ENCODE data around the gene SLC12A8. TPM values are rescaled to one million over a fixed set of nuclear protein-coding genes. Genes with fewer than 3 reads are reported as not detected.

Gene SLC12A8
- total and polyA plus RNA-seq, 2 experiments from 2014 or later: 3.4 to 7.8 TPM

- H3K4me1 ChIP-seq (ENCODE audit: insufficient read depth): peaks cover 11% of the 10 kb centered on the region; the same call in 1 of the 2 replicates
- no peak overlapping the region for H3K4me2 ChIP-seq (ENCODE audit: unreplicated experiment)
- 60 to 61% methylated on average over 4 of the region's 4 CpGs for WGBS, 2 experiments (ENCODE audit: low coverage in 1 of 2, low lambda C conversion rate in 2 of 2, missing lambda C conversion rate in 2 of 2)
- H3K27ac ChIP-seq: no peak overlapping the region
- no peaks in the 10 kb centered on the region for H4K20me1 ChIP-seq (ENCODE audit: insufficient read depth)
- H3F3A ChIP-seq (ENCODE audit: insufficient read depth): no peaks in the 10 kb centered on the region
- H2AFZ ChIP-seq: no peak overlapping the region
- H3K9me3 ChIP-seq (ENCODE audit: low read depth): no peaks in the 10 kb centered on the region
- no peak overlapping the region for H3K9ac ChIP-seq
- H3K79me2 ChIP-seq (ENCODE audit: insufficient read depth): no peaks in the 10 kb centered on the region
- H3K36me3 ChIP-seq (ENCODE audit: low read depth): no peaks in the 10 kb centered on the region
- no peak for DNase-seq
- no peaks in the 10 kb centered on the region for H3K27me3 ChIP-seq (replicated peaks; ENCODE audit: insufficient read depth)
- no peaks in the 10 kb centered on the region for H3K9me2 ChIP-seq (ENCODE audit: insufficient read depth)
- in situ Hi-C loops (cut with MboI): no loop called here
- no peak overlapping the region for H3K4me3 ChIP-seq
- TF ChIP-seq EZH2phosphoT487 (IDR thresholded peaks at IDR 0.05; ENCODE audit: insufficient read depth, low read depth): no peak
- TF ChIP-seq EZH2 (IDR thresholded peaks at IDR 0.05; ENCODE audit: insufficient read depth, poor library complexity, severe bottlenecking): no peak
These were observed 43.7 kb downstream of the SLC12A8 start for GRCh38 chr3:125168711-125169393.

- in situ Hi-C loops (cut with MboI): no loop called here
- WGBS, 2 experiments (ENCODE audit: low coverage in 1 of 2, low lambda C conversion rate in 2 of 2, missing lambda C conversion rate in 2 of 2): 57 to 61% methylated on average over 13 of the region's 13 CpGs
- Histone ChIP-seq H3K4me2 (ENCODE audit: unreplicated experiment) (no peak overlapping the region), H3K4me1 (ENCODE audit: insufficient read depth) (peaks cover 11% of the 10 kb centered on the region; the same call in 1 of the 2 replicates), H2AFZ (no peak overlapping the region), H3K9me3 (ENCODE audit: low read depth) (no peaks in the 10 kb centered on the region), H3K4me3 (no peak overlapping the region), H3K79me2 (ENCODE audit: insufficient read depth) (no peaks in the 10 kb centered on the region), H3K9me2 (ENCODE audit: insufficient read depth) (no peaks in the 10 kb centered on the region), H3K36me3 (ENCODE audit: low read depth) (no peaks in the 10 kb centered on the region), H4K20me1 (ENCODE audit: insufficient read depth) (no peaks in the 10 kb centered on the region), H3K27ac (no peak overlapping the region), H3K9ac (no peak overlapping the region), H3K27me3 (replicated peaks; ENCODE audit: insufficient read depth) (no peaks in the 10 kb centered on the region), H3F3A (ENCODE audit: insufficient read depth) (no peaks in the 10 kb centered on the region)
- TF ChIP-seq EZH2phosphoT487 (IDR thresholded peaks at IDR 0.05; ENCODE audit: insufficient read depth, low read depth): no peak
- no peak for TF ChIP-seq EZH2 (IDR thresholded peaks at IDR 0.05; ENCODE audit: insufficient read depth, poor library complexity, severe bottlenecking)
- peak; percentile 39 for DNase-seq
These were observed 45.9 kb downstream of the SLC12A8 start for GRCh38 chr3:125166599-125167136.

- no peak overlapping the region for H3K4me2 ChIP-seq (ENCODE audit: unreplicated experiment)
- H3K36me3 ChIP-seq (ENCODE audit: low read depth): no peaks in the 10 kb centered on the region
- no peak overlapping the region for H3K27ac ChIP-seq
- no peaks in the 10 kb centered on the region for H3K27me3 ChIP-seq (replicated peaks; ENCODE audit: insufficient read depth)
- no peaks in the 10 kb centered on the region for H3K79me2 ChIP-seq (ENCODE audit: insufficient read depth)
- DNase-seq: no peak
- H2AFZ ChIP-seq: no peak overlapping the region
- peaks cover 15% of the 10 kb centered on the region; the same call in 1 of the 2 replicates for H3K4me1 ChIP-seq (ENCODE audit: insufficient read depth)
- no peak for TF ChIP-seq EZH2phosphoT487 (IDR thresholded peaks at IDR 0.05; ENCODE audit: insufficient read depth, low read depth)
- no peak for TF ChIP-seq EZH2 (IDR thresholded peaks at IDR 0.05; ENCODE audit: insufficient read depth, poor library complexity, severe bottlenecking)
- H3K9me2 ChIP-seq (ENCODE audit: insufficient read depth): no peaks in the 10 kb centered on the region
- in situ Hi-C loops (cut with MboI): no loop called here
- 96 to 97% methylated on average over 18 of the region's 18 CpGs for WGBS, 2 experiments (ENCODE audit: low coverage in 1 of 2, low lambda C conversion rate in 2 of 2, missing lambda C conversion rate in 2 of 2)
- H3K4me3 ChIP-seq: no peak overlapping the region
- no peaks in the 10 kb centered on the region for H3F3A ChIP-seq (ENCODE audit: insufficient read depth)
- H3K9me3 ChIP-seq (ENCODE audit: low read depth): no peaks in the 10 kb centered on the region
- H3K9ac ChIP-seq: no peak overlapping the region
- H4K20me1 ChIP-seq (ENCODE audit: insufficient read depth): no peaks in the 10 kb centered on the region
These were observed 46.5 kb downstream of the SLC12A8 start for GRCh38 chr3:125165948-125166553.

- Histone ChIP-seq H3K9me2 (ENCODE audit: insufficient read depth) (no peaks in the 10 kb centered on the region), H3K79me2 (ENCODE audit: insufficient read depth) (no peaks in the 10 kb centered on the region), H4K20me1 (ENCODE audit: insufficient read depth) (no peaks in the 10 kb centered on the region), H3K27ac (no peak overlapping the region), H2AFZ (no peak overlapping the region), H3K4me2 (ENCODE audit: unreplicated experiment) (no peak overlapping the region), H3K9ac (no peak overlapping the region), H3K27me3 (replicated peaks; ENCODE audit: insufficient read depth) (no peaks in the 10 kb centered on the region), H3K4me3 (no peak overlapping the region), H3K36me3 (ENCODE audit: low read depth) (no peaks in the 10 kb centered on the region), H3K4me1 (ENCODE audit: insufficient read depth) (peaks cover 16% of the 10 kb centered on the region; the same call in 1 of the 2 replicates), H3K9me3 (ENCODE audit: low read depth) (no peaks in the 10 kb centered on the region), H3F3A (ENCODE audit: insufficient read depth) (no peaks in the 10 kb centered on the region)
- DNase-seq: peak; percentile 68
- TF ChIP-seq EZH2phosphoT487 (IDR thresholded peaks at IDR 0.05; ENCODE audit: insufficient read depth, low read depth) (no peak), EZH2 (IDR thresholded peaks at IDR 0.05; ENCODE audit: insufficient read depth, poor library complexity, severe bottlenecking) (no peak)
- in situ Hi-C loops (cut with MboI): no loop called here
- 83% methylated on average over 16 to 17 of the region's 17 CpGs for WGBS, 2 experiments (ENCODE audit: low coverage in 1 of 2, low lambda C conversion rate in 2 of 2, missing lambda C conversion rate in 2 of 2)
These were observed 47.2 kb downstream of the SLC12A8 start for GRCh38 chr3:125165189-125165947.

Data from GM23248 (cell line).